Mammary epithelial cell (primary cell): Measurements from ENCODE around the gene CANX.

ENCODE experiments used
- EZH2 ChIP-seq: IDR thresholded peaks from 2 replicates; pipeline ENCODE4 v1.6.1; 2012; ENCODE audit warnings: low read length, inconsistent platforms, borderline replicate concordance
- TF ChIP-seq, protein P1 (sequence below), 2 donors: IDR thresholded peaks in 1 of 2; conservative IDR thresholded peaks in 1 of 2; 2 replicates each; pipeline ENCODE4 v1.5.1; 2011 to 2012; ENCODE audit warnings: inconsistent platforms in 2 of 2, low read length in 2 of 2, mild to moderate bottlenecking in 2 of 2, control low read depth in 1 of 2, low read depth in 1 of 2; ENCODE audit not compliant: insufficient read depth in 1 of 2; ENCODE audit errors: extremely low read depth in 1 of 2

DNA sequence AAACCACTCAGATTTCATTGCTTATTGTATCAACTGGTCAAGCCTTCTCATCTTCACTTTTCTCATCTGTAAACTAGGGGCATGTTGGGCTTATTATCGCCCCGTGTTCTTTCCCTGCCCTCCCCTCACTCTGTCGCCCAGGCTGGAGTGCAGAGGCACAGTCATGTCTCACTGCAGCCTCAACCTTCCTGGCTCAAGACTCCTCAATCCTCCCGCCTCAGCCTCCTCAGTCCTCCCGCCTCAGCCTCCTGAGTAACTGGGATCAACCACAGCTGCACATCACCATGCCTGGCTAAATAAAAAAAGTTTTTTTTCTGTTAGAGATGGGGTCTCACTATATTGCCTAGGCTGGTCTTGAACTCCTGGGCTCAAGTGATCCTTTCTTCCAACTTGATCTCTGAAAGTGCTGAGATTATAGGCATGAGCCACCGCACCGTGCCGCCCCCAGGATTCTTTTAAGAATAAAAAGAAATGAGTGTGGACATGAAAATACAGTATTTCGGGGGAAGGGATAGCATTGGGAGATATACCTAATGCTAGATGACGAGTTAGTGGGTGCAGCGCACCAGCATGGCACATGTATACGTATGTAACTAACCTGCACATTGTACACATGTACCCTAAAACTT is 35.9 kb downstream of the CANX start:
- TF ChIP-seq, protein P1, sequence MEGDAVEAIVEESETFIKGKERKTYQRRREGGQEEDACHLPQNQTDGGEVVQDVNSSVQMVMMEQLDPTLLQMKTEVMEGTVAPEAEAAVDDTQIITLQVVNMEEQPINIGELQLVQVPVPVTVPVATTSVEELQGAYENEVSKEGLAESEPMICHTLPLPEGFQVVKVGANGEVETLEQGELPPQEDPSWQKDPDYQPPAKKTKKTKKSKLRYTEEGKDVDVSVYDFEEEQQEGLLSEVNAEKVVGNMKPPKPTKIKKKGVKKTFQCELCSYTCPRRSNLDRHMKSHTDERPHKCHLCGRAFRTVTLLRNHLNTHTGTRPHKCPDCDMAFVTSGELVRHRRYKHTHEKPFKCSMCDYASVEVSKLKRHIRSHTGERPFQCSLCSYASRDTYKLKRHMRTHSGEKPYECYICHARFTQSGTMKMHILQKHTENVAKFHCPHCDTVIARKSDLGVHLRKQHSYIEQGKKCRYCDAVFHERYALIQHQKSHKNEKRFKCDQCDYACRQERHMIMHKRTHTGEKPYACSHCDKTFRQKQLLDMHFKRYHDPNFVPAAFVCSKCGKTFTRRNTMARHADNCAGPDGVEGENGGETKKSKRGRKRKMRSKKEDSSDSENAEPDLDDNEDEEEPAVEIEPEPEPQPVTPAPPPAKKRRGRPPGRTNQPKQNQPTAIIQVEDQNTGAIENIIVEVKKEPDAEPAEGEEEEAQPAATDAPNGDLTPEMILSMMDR (conservative IDR thresholded peaks at IDR 0.05 in 1 of 2, IDR thresholded peaks at IDR 0.05 in 1 of 2; ENCODE audit: extremely low read depth in 1 of 2, insufficient read depth in 1 of 2, low read depth in 1 of 2, low read length in 2 of 2), result no peak
- no peak for TF ChIP-seq EZH2
